GM21717 (cell line): ENCODE results near the gene UGDH.
"Not testable (repeated sequence)": the region's sequence is repeated elsewhere in the genome, so short reads cannot be mapped to it uniquely, and the experiment has no call there.

Experiments
- ATAC-seq: cut with Tn5 transposase; IDR thresholded peaks from one replicate; pipeline ENCODE4 v1.9.1; 2021; ENCODE audit warnings: mild to moderate bottlenecking, moderate library complexity; ENCODE audit not compliant: unreplicated experiment

UGDH gene

DNA sequence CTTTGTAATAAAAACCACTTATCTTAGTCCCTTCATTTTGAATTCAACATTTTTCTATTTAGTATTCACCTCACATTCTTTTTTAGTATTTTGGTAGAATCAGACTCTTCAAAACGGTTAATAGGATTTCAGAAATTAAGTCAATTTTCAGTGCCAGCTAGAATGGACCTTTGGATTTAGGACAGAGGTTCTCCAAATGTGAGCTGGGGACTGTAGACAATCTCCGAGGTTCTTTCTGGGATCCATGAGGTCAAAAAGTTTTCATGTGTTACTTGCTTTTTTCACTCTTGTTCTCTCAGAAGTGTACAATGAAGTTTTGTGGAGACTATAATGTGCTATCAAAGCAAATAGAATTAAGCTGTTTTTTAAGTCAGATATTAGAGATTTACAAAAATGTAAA is 2.3 kb upstream of the UGDH start:
- ATAC-seq: no peak

- no peak for ATAC-seq
Observed at GRCh38 chr4:39528061-39528465, 824 bp upstream of the UGDH start.

DNA sequence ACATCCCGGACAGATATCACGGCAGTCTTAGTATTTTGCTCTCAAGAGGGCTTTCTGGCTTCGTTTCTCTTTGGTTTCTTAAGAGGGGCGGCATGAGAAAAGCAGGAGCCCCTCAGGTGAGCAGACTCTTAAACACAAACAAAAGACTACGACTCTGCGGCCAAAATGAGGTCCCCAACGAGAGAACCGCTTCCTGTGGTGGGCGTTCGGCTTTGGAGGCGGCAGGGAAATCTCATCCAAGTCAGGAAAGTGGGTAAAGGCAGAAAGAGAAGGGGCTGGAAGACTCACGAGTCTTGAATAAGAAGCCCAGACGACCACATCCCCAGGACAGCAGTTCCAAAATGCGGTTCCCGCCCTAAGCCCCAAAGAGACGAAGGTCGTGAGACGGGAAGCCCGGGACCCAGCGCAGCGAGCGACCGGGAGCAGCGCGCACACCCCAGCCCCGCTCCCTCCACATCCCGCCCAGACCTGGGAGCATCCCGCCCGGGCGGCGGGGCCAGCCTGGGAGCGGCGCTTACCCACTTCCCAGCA is 409 bp downstream of the UGDH start:
- peak; percentile 26 for ATAC-seq

DNA sequence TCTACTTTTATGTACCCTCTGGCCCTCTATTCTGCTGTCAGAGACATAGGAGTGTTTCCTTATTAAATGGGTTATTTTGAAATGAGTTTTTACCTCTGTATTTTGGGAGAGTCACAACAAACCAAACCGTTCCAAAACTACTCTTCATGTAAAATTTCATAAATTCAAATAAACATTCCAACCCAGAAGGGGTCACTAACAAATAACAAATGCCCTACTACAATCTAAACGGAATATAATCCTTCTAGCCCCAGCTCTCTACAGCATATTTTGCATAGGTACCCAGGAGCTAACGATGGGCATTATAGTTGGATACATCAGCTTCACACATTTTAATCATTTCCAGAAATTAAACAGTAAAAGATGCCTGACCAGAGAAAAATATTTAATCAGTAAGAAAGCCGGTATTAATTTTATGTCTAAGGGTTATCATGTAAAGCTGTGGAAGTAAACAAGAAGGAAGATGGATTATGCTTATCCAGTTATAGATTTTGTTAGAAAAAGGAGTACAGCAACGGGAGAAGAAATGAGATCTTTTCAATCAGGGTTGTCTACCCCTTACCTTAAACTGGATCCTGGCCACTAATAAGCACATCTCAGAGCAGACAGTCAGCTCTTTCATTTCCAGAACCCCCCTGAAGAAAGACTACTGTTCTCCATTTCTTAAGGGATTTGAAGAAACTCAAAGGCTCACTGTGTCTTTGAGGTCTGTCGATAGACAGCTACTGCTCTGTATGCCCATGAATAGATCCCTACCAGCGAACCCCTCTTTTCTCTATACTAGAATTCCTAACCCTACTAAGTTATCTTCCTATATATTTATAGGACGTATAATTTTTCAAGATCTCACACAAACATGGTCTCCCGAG is 1.2 kb downstream of the UGDH start:
- ATAC-seq: no peak

GRCh38 chr4:39524161-39524957 is 2.9 kb downstream of the UGDH start:
- no peak for ATAC-seq

DNA sequence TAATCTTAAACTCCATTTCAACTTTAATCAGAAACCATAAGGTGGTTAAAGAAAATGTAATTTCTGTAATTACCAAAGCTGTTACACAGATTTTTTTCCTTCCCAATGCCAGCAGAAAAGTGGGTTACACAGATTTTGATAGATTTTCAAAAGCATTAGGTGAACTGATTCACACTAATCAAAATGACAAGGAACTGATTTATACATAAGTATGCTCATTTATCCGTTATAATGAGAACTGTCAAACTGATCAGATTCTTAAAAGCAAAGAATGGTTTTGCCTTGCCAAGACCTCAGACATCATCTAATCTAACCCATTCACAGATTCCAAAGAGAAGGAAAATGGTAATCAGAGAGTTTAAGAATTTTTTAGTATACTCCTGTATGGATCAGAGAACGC is 5.2 kb downstream of the UGDH start:
- ATAC-seq: no peak

DNA sequence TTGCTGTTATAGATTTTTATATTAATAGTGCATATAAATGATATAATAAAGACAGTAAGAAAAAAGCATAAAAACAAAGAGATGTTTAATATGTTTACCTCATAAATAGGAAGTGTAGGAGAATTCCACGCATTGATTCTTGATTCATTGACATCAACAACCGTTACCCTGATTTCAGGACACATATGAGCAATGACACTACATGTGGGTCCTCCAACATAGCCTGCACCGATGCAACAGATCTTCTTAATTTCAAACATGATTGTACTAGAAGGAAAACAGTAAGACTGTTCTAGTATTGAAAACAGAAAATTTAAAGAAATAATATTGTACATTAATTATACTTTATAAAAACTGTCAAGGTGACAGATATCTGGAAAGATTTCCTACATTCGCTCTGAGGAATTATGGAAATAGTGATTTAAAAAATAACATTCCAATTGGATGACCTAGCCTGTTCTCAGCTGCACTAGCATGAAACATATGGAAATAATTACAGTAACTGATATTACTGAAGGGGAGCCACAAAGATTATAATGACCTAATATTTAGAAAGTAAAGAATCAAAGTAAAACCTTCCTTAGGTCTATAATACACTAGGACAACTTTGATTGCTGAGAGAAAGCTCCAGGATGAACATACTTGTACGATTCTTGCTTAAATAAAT is 5.9 kb downstream of the UGDH start:
- no peak for ATAC-seq

DNA sequence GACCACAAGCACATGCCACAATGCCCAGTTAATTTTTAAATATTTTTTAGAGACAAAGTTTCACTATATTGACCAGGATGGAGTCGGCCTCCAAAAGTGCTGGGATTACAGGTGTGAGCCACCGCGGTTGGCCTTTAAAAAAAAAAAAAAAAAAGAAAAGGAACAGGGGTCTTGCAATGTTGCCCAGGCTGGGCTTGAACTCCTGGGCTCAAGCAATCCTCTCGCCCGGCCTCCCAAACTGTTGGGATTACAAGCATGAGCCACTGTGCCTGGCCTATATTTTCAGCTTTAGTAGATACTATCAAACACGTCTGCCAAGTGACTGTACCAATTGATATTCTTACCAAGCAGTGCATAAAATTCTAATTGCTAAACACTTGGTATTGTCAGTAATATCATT is 8.8 kb downstream of the UGDH start:
- ATAC-seq: no peak

DNA sequence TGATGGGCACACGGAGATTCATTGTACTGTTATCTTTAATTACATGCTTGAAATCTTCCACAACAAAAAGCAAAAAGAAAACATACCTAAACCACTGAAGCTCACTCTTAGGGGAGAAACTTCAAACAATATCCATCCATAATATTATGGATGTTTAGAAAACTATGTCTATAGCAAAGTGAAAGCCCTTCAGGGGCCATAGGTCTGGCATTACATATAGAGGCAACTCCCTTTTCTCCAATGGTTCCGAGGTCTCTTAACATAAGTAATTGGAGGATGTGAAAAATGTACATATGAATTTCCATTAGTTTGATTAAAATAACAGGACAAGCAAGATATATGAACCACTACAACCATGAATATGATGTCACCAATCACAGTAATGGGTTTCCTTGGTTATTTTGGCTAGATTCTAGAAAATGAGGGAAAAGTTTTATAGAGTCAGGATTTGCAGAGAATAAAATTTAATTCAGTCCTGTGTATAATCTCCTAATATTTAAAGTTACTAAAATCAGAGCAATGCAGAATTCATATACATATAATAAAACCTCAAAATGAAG is 10.8 kb downstream of the UGDH start:
- ATAC-seq: no peak

GRCh38 chr4:39515669-39516401 is 11.4 kb downstream of the UGDH start:
- ATAC-seq: not testable (repeated sequence)

- no peak for ATAC-seq
Observed at GRCh38 chr4:39514888-39515401, 12.3 kb downstream of the UGDH start.

DNA sequence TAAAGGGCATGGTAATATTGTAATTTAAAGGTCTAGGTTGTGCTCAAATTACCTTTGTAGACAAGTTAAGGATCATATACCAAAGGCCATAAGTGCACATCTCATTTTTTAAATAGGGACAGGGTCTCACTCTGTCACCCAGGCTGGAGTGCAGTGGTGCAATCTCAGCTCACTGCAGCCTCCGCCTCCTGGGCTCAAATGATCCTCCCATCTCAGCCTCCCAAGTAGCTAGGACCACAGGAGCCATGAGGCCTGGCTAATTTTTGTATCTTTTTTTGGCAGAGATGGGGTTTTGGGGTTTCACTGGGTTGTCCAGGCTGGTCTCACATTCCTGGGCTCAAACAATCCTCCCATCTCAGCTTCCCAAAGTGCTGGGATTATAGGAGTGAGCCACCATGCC is 13.0 kb downstream of the UGDH start:
- not testable (repeated sequence) for ATAC-seq

DNA sequence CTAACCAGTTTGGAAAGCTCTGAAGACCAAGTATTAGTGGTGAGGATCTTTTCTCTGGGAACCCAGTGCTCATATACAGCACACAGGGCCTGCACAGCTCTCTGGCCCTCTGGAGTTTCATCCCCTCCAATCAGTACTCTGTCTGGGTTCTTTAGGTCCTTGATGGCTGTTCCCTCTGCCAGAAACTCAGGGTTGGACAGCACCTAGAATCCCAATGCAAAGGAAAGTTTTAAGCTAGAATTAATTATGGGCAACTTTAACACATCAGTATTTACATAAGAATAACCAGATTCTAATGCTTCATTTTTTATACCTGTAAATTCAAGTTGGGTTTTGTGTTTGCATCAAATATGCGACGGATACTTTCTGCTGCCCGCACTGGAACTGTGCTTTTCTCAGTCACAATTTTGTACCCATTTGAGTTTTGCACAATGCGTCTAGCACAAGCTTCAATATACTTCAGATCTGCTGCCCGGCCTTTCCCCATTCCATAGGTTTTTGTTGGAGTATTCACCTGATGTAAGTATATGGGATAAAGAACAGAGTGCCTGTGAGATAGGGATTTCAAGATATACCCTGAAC is 16.8 kb downstream of the UGDH start:
- ATAC-seq: no peak

DNA sequence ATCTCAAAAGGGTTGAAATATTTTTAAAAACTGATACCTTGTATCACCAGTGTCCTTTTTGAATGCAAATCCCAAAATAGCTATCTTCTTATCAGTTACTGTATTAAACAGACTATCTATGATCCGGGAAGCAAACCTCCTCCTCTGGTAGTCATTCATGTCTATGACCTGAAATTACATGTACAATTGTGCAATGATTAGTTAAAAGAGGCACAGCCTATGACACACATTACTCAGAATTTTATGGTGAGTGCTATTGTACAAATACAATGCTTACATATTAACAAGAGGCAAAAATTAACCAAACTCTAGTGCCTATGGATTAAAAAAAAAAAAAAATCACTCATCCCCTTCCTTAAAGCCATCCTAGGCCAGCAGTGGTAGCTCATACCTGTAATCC is 21.7 kb downstream of the UGDH start:
- ATAC-seq: no peak

DNA sequence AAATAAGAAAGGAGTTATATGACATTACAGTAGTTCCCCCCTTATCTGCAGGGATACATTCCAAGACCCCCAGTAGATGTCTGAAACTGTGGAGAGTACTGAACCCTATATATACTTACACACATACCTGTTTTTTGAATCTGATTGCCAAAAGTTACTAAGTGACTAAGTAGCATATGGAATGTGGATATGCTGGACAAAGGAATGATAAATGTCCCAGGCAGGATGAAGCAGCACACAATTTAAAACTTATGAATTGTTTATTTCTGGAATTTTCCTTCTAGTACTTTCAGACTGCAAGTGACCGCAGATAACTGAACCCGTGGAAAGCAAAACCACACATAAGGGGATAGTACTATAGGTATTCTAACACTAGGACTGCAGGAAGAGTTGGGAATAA is 22.7 kb downstream of the UGDH start:
- no peak for ATAC-seq

GRCh38 chr4:39502664-39503035 is 24.6 kb downstream of the UGDH start:
- not testable (repeated sequence) for ATAC-seq

- ATAC-seq: no peak
Observed at GRCh38 chr4:39502019-39502663, 25.1 kb downstream of the UGDH start.

DNA sequence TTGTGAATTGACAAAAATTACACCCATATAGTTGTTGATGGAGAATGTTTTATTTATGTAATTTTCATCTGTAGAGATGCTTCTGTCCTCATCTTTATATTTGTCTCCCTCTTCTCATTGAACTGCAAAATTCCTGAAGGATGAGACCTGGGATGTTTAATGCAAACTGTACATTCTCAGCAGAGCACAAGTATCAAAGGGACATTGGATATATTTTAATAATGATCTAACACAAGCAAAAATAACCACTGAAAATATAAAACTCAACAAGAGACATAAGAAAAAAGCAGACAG is 28.6 kb downstream of the UGDH start:
- no peak for ATAC-seq

- no peak for ATAC-seq
Observed at GRCh38 chr4:39497909-39498726, 29.1 kb downstream of the UGDH start.
